GM12878 (cell line): ENCODE data around the gene HAP1. TPM values are rescaled to one million over a fixed set of nuclear protein-coding genes. Genes with fewer than 3 reads are reported as not detected.
A peak's percentile ranks its signal among the peaks of the same experiment; 100 is the strongest.

Source experiments
- ATAC-seq: fragments of 200-7000 bp; cut with Tn5 transposase; 3 replicates; pipeline ENCODE4 v1.9.1; 2020; ENCODE audit warnings: mild to moderate bottlenecking, moderate library complexity
- BruUV-seq: library from RNA; stranded (reverse); fragments of 400-500 nt; replicated peaks from 2 replicates; lab custom pipeline; 2021; lab: Mats Ljungman, UMichigan
- CTCF ChIA-PET: fragments of 300-600 bp; sonication (Branson Sonifier 250); formaldehyde crosslinking; extraction: SDS; loops from one replicate; lab custom pipeline; 2021; ENCODE audit warnings: inconsistent platforms; lab: Yijun Ruan, JAX
- POLR2A ChIA-PET: fragments of 350-600 bp; formaldehyde crosslinking; extraction: SDS; loops from one replicate; lab custom pipeline; 2021; ENCODE audit warnings: inconsistent platforms; lab: Charles Lee
- RAD21 ChIA-PET: fragments of 300-600 bp; sonication (Branson Sonifier 250); formaldehyde crosslinking; loops from one replicate; lab custom pipeline; 2023; ENCODE audit warnings: antibody characterized with exemption; ENCODE audit not compliant: unreplicated experiment; lab: Charles Lee
- SMC1A ChIA-PET: fragments of 300-600 bp; sonication (Branson Sonifier 250); formaldehyde crosslinking; loops from one replicate; lab custom pipeline; 2023; ENCODE audit not compliant: unreplicated experiment, uncharacterized antibody; lab: Charles Lee
- DNase-seq: peaks from one replicate; pipeline ENCODE4 v3.0.0-alpha.2; 2011; ENCODE audit warnings: low read depth, low spot score
- FAIRE-seq: peaks from 3 replicates; lab custom pipeline; 2011; peaks lifted over from hg19 to GRCh38; lab: Jason Lieb, UNC
- H2AFZ ChIP-seq: 2 replicates; pipeline ENCODE4 v1.6.0; 2011; ENCODE audit warnings: low read depth, low read length, control low read depth; ENCODE audit not compliant: control insufficient read depth
- H3K27ac ChIP-seq: 2 replicates; pipeline ENCODE4 v1.5.1; 2011; ENCODE audit warnings: control low read depth; ENCODE audit not compliant: control insufficient read depth, insufficient read depth
- H3K27me3 ChIP-seq, 2 experiments: replicated peaks in 1 of 2; 2 replicates each; pipeline versions ENCODE4 v1.6.0 to v1.6.1; 2011; ENCODE audit warnings: low read length in 1 of 2; ENCODE audit not compliant: control insufficient read depth in 2 of 2, insufficient read depth in 2 of 2
- H3K36me3 ChIP-seq, 2 experiments: 2 replicates each; pipeline ENCODE4 v1.5.1; 2011; ENCODE audit warnings: low read length in 1 of 2; ENCODE audit not compliant: control insufficient read depth in 2 of 2, insufficient read depth in 2 of 2
- H3K4me1 ChIP-seq: 2 replicates; pipeline ENCODE4 v1.6.1; 2011; ENCODE audit warnings: mild to moderate bottlenecking, low read length, moderate library complexity, mixed read lengths; ENCODE audit not compliant: control insufficient read depth, insufficient read depth
- H3K4me2 ChIP-seq: 2 replicates; pipeline ENCODE4 v1.6.0; 2011; ENCODE audit warnings: control low read depth; ENCODE audit not compliant: control insufficient read depth, insufficient read depth
- H3K4me3 ChIP-seq: fragments of 200-600 bp; sonication (generic); 2 replicates; pipeline ENCODE4 v1.5.1; 2016
- H3K79me2 ChIP-seq: 2 replicates; pipeline ENCODE4 v1.6.0; 2011; ENCODE audit warnings: low read length; ENCODE audit not compliant: control insufficient read depth, insufficient read depth
- H3K9ac ChIP-seq: 2 replicates; pipeline ENCODE4 v1.8.0; 2011; ENCODE audit warnings: low read length, control low read depth, mixed read lengths; ENCODE audit not compliant: control insufficient read depth, insufficient read depth
- H3K9me3 ChIP-seq: replicated peaks from 3 replicates; pipeline ENCODE4 v1.5.1; 2011; ENCODE audit warnings: mild to moderate bottlenecking, low read length; ENCODE audit not compliant: control insufficient read depth, insufficient read depth
- H4K20me1 ChIP-seq: 2 replicates; pipeline ENCODE4 v1.6.0; 2011; ENCODE audit not compliant: control insufficient read depth, insufficient read depth
- ESRRA ChIP-seq: IDR thresholded peaks from 2 replicates; pipeline ENCODE4 v1.6.1; 2012; ENCODE audit warnings: mild to moderate bottlenecking, low read length, improper control_type of control experiment
- GATAD2B ChIP-seq: fragments of 450-650 bp; conservative IDR thresholded peaks from 2 replicates; pipeline ENCODE4 v1.6.1; 2017; ENCODE audit warnings: low read depth, mild to moderate bottlenecking, moderate library complexity
- IKZF1 ChIP-seq: fragments of 450-650 bp; conservative IDR thresholded peaks from 2 replicates; pipeline ENCODE4 v1.6.1; 2017; ENCODE audit warnings: antibody characterized with exemption, mild to moderate bottlenecking
- MEF2B ChIP-seq: fragments of 450-650 bp; IDR thresholded peaks from 2 replicates; pipeline ENCODE4 v1.6.1; 2018; ENCODE audit warnings: mild to moderate bottlenecking, moderate library complexity; ENCODE audit not compliant: partially characterized antibody, poor library complexity, severe bottlenecking
- NBN ChIP-seq: fragments of 450-650 bp; IDR thresholded peaks from 2 replicates; pipeline ENCODE4 v1.6.1; 2016
- NFIC ChIP-seq: IDR thresholded peaks from 2 replicates; pipeline ENCODE4 v1.6.1; 2012; ENCODE audit warnings: low read depth, mild to moderate bottlenecking, inconsistent platforms, low read length, moderate library complexity
- POLR2AphosphoS5 ChIP-seq: IDR thresholded peaks from 2 replicates; pipeline ENCODE4 v1.6.1; 2011; ENCODE audit warnings: mild to moderate bottlenecking, low read length, inconsistent platforms
- SPI1 ChIP-seq: IDR thresholded peaks from 2 replicates; pipeline ENCODE4 v1.6.1; 2011; ENCODE audit warnings: low read depth, mild to moderate bottlenecking, low read length, moderate library complexity, borderline replicate concordance; ENCODE audit not compliant: insufficient read depth
- WGBS: methylation state at CpG from one replicate; pipeline ENCODE4 v1.1.6; 2016; ENCODE audit warnings: low lambda C conversion rate; ENCODE audit not compliant: insufficient replicate concordance, insufficient coverage; ENCODE audit errors: missing lambda C conversion rate; 5-methylcytosine and 5-hydroxymethylcytosine counted together
- in situ Hi-C: fragments of 300-500 bp; cut with MboI; formaldehyde crosslinking; loops from 9 replicates; pipeline ENCODE4 v1.14.3; 2018; ENCODE audit warnings: mixed read lengths
- intact Hi-C: fragments of 100-400 bp; cut with micrococcal nuclease; formaldehyde crosslinking; loops from one replicate; pipeline ENCODE4 v1.14.2; 2022; ENCODE audit not compliant: unreplicated experiment
- polyA plus RNA-seq, 11 experiments: library from polyadenylated mRNA; depleted of rRNA in 4 of 11; unstranded in 6 of 11; stranded (reverse) in 5 of 11; fragments of >200 nt; fragmentation: Nextera tagmentation in 4 of 11; fragmentation: Illumina TruSeq in 1 of 11; extraction: Ambion mirVana in 4 of 11; extraction: Trizol in 1 of 11; gene quantifications; 1 replicate in 1 of 11; 2 replicates in 10 of 11; pipeline versions ENCODE4 v1.2.1 to v1.2.3, GENCODE V29; 2011 to 2016; ENCODE audit warnings: inconsistent platforms in 2 of 11, missing spikeins in 2 of 11, low read depth in 1 of 11
- total RNA-seq, 4 experiments: library from RNA; depleted of rRNA in 3 of 4; stranded (reverse); fragments of >200 nt in 3 of 4; fragmentation: Illumina TruSeq in 1 of 4; extraction: Trizol in 1 of 4; gene quantifications; 2 replicates each; pipeline versions ENCODE4 v1.2.1 to v1.2.3, GENCODE V29; 2013 to 2021
- TF ChIP-seq, protein P1 (sequence below): IDR thresholded peaks from 2 replicates; pipeline ENCODE4 v1.6.1; 2012; ENCODE audit warnings: low read depth, low read length, improper control_type of control experiment
- TF ChIP-seq, protein P2 (sequence below): fragments of 450-650 bp; IDR thresholded peaks from 2 replicates; pipeline ENCODE4 v1.6.1; 2016; ENCODE audit warnings: mild to moderate bottlenecking
- TF ChIP-seq, protein P3 (sequence below): fragments of 450-650 bp; IDR thresholded peaks from 2 replicates; pipeline ENCODE4 v1.6.1; 2018; ENCODE audit warnings: borderline replicate concordance, mild to moderate bottlenecking; ENCODE audit not compliant: partially characterized antibody
- TF ChIP-seq, protein P4 (sequence below): fragments of 450-650 bp; conservative IDR thresholded peaks from 2 replicates; pipeline ENCODE4 v1.6.1; 2017; ENCODE audit warnings: mild to moderate bottlenecking, moderate library complexity
- TF ChIP-seq, protein P5 (sequence below): fragments of 450-650 bp; IDR thresholded peaks from 2 replicates; pipeline ENCODE4 v1.6.1; 2016; ENCODE audit warnings: mild to moderate bottlenecking

HAP1 gene
- total and polyA plus RNA-seq, 10 of the 15 experiments (the other 5 are each of a cell fraction or from before 2014, with no cell fraction given) = not detected

DNA sequence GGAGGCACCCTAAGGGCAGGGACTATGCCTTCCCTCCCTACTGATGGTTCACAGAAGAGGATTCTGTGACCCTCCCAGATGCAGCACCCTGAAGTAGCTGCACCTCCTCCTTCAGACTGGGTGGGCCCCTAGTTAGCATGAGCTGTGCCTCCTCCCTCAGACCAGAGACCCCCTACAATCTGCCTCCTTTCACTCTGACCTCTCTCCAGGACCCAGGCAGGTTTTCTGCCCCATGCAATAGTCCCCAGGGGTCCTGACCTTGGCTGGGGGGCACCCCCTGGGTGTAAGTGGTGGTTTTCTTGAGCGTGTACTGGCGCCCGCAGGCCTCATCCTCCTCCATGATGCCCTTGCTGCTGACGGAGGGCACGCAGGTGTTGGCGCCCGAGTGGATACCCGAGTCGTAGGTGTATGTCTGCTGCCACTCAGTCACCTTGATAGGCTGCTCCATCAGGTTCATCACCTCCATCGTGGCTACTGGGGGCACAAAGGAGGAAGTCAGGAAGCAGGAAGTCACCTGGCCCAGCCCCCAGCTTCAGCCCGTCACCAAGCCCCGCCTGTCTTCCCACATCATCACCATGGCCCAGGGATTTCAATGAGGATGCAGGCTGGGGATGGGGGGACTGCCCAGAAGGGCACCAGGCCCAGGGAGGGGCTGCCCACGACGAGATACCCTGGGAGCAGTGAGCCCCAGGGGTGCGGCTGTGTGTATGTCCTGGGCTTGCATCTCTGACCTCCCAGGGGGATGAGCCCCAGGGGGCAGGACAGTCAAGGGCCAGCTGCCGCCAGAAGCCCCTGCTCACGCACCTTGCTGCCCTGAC is 37.2 kb upstream of the HAP1 start:
- no peaks in the 10 kb centered on the region for H3K9me3 ChIP-seq
- no peak for DNase-seq
- H2AFZ ChIP-seq = peak overlapping the region; percentile 69
- H3K4me1 ChIP-seq = no peaks in the 10 kb centered on the region
- SMC1A ChIA-PET = interaction anchor here (0.7 to 2.4 kb wide), 2 partner anchors 15 to 93 kb away, joined by 3 to 8 read pairs; partner anchors contain the start of genes JUP and KLHL11
- intact Hi-C loops (no loop called here), in situ Hi-C loops (no loop called here)
- peak overlapping the region; percentile 47 for H3K4me2 ChIP-seq
- peak overlapping the region; percentile 63 for H3K4me3 ChIP-seq
- peak; percentile 54 for FAIRE-seq
- ATAC-seq = peak; percentile 84
- TF ChIP-seq NFIC = no peak
- TF ChIP-seq ESRRA = 0 out of 2 replicates have a peak, but pooled peaks have one; percentile 42
- TF ChIP-seq, protein P1, sequence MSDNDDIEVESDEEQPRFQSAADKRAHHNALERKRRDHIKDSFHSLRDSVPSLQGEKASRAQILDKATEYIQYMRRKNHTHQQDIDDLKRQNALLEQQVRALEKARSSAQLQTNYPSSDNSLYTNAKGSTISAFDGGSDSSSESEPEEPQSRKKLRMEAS = no peak
- TF ChIP-seq, protein P2, sequence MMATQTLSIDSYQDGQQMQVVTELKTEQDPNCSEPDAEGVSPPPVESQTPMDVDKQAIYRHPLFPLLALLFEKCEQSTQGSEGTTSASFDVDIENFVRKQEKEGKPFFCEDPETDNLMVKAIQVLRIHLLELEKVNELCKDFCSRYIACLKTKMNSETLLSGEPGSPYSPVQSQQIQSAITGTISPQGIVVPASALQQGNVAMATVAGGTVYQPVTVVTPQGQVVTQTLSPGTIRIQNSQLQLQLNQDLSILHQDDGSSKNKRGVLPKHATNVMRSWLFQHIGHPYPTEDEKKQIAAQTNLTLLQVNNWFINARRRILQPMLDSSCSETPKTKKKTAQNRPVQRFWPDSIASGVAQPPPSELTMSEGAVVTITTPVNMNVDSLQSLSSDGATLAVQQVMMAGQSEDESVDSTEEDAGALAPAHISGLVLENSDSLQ = peak; percentile 26; the same call in 1 of the 2 replicates
- TF ChIP-seq NBN = 0 out of 2 replicates have a peak, but pooled peaks have one; percentile 15
- TF ChIP-seq, protein P3, sequence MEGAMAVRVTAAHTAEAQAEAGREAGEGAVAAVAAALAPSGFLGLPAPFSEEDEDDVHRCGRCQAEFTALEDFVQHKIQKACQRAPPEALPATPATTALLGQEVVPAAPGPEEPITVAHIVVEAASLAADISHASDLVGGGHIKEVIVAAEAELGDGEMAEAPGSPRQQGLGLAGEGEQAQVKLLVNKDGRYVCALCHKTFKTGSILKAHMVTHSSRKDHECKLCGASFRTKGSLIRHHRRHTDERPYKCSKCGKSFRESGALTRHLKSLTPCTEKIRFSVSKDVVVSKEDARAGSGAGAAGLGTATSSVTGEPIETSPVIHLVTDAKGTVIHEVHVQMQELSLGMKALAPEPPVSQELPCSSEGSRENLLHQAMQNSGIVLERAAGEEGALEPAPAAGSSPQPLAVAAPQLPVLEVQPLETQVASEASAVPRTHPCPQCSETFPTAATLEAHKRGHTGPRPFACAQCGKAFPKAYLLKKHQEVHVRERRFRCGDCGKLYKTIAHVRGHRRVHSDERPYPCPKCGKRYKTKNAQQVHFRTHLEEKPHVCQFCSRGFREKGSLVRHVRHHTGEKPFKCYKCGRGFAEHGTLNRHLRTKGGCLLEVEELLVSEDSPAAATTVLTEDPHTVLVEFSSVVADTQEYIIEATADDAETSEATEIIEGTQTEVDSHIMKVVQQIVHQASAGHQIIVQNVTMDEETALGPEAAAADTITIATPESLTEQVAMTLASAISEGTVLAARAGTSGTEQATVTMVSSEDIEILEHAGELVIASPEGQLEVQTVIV = peak; percentile 45
- peak; percentile 90 for TF ChIP-seq MEF2B
- peak; percentile 67 for TF ChIP-seq GATAD2B
- TF ChIP-seq SPI1 = peak; percentile 58; the same call in 1 of the 2 replicates
- TF ChIP-seq, protein P4, sequence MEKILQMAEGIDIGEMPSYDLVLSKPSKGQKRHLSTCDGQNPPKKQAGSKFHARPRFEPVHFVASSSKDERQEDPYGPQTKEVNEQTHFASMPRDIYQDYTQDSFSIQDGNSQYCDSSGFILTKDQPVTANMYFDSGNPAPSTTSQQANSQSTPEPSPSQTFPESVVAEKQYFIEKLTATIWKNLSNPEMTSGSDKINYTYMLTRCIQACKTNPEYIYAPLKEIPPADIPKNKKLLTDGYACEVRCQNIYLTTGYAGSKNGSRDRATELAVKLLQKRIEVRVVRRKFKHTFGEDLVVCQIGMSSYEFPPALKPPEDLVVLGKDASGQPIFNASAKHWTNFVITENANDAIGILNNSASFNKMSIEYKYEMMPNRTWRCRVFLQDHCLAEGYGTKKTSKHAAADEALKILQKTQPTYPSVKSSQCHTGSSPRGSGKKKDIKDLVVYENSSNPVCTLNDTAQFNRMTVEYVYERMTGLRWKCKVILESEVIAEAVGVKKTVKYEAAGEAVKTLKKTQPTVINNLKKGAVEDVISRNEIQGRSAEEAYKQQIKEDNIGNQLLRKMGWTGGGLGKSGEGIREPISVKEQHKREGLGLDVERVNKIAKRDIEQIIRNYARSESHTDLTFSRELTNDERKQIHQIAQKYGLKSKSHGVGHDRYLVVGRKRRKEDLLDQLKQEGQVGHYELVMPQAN = no peak
- 0 out of 2 replicates have a peak, but pooled peaks have one; percentile 19 for TF ChIP-seq IKZF1
- TF ChIP-seq, protein P5, sequence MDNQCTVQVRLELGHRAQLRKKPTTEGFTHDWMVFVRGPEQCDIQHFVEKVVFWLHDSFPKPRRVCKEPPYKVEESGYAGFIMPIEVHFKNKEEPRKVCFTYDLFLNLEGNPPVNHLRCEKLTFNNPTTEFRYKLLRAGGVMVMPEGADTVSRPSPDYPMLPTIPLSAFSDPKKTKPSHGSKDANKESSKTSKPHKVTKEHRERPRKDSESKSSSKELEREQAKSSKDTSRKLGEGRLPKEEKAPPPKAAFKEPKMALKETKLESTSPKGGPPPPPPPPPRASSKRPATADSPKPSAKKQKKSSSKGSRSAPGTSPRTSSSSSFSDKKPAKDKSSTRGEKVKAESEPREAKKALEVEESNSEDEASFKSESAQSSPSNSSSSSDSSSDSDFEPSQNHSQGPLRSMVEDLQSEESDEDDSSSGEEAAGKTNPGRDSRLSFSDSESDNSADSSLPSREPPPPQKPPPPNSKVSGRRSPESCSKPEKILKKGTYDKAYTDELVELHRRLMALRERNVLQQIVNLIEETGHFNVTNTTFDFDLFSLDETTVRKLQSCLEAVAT = no peak
- peak; percentile 38; the same call in 1 of the 2 replicates for TF ChIP-seq POLR2AphosphoS5
- peak overlapping the region; percentile 55; the same call in 1 of the 2 replicates for H3K9ac ChIP-seq
- no peaks in the 10 kb centered on the region for H3K36me3 ChIP-seq
- CTCF ChIA-PET = interaction anchor here (1.3 kb wide), 1 partner anchor 15 kb away, joined by 3 read pairs; the partner anchor contains the start of gene JUP
- TSS peak; percentile 66 for BruUV-seq
- POLR2A ChIA-PET = no interaction called here
- WGBS = 37% methylated on average over 17 of the region's 17 CpGs
- H4K20me1 ChIP-seq = no peaks in the 10 kb centered on the region
- RAD21 ChIA-PET = interaction anchor here (0.6 to 1.3 kb wide), 4 partner anchors 15 to 90 kb away, joined by 3 to 4 read pairs (median 3); partner anchors contain the start of gene JUP
- peaks cover 4% of the 10 kb centered on the region for H3K79me2 ChIP-seq
- H3K27ac ChIP-seq = peak overlapping the region; percentile 35
- no peaks in the 10 kb centered on the region; a peak in 1 of 4 replicates for H3K27me3 ChIP-seq
